ENCODE measurements around the gene ETV5.

- TF ChIP-seq CTCF (IDR thresholded peaks at IDR 0.05) (no peak), EP300 (IDR thresholded peaks at IDR 0.05) (no peak), POLR2A (IDR thresholded peaks at IDR 0.05) (no peak)
Observed at GRCh38 chr3:186107215-186108105, 1.4 kb downstream of the ETV5 start.
